HG03439 (cell line): Measurements from ENCODE around the gene PMCH.
"Not testable (repeated sequence)": the region's sequence is repeated elsewhere in the genome, so short reads cannot be mapped to it uniquely, and the experiment has no call there.

Experiments used
- ATAC-seq: cut with Tn5 transposase; IDR thresholded peaks from one replicate; pipeline ENCODE4 v1.9.1; 2021; ENCODE audit warnings: mild to moderate bottlenecking, moderate library complexity; ENCODE audit not compliant: unreplicated experiment

Gene PMCH

GRCh38 chr12:102197789-102198188, at the start of gene PMCH:
PMCH (minus strand) TSS chr12:102197833; CDS start chr12:102197770, 63 bp downstream.
- peak; percentile 84 for ATAC-seq

- ATAC-seq: not testable (repeated sequence)
Measured at GRCh38 chr12:102240859-102241258, 43.2 kb upstream of the PMCH start.

GRCh38 chr12:102234599-102234998, 37.0 kb upstream of the PMCH start:
- ATAC-seq: no peak

GRCh38 chr12:102232446-102232845, 34.8 kb upstream of the PMCH start:
- ATAC-seq: no peak

- no peak for ATAC-seq
Measured at GRCh38 chr12:102232036-102232435, 34.4 kb upstream of the PMCH start.

GRCh38 chr12:102227954-102228353, 30.3 kb upstream of the PMCH start:
- no peak for ATAC-seq

GRCh38 chr12:102220736-102221135, 23.1 kb upstream of the PMCH start:
- ATAC-seq: no peak

GRCh38 chr12:102215992-102216691, 18.5 kb upstream of the PMCH start:
- ATAC-seq: no peak

GRCh38 chr12:102204025-102204424, 6.4 kb upstream of the PMCH start:
- ATAC-seq: no peak

GRCh38 chr12:102202556-102202955, 4.9 kb upstream of the PMCH start:
- no peak for ATAC-seq

GRCh38 chr12:102201436-102202061, 3.9 kb upstream of the PMCH start:
- ATAC-seq: no peak

- ATAC-seq: no peak
Measured at GRCh38 chr12:102195826-102196225, 1.8 kb downstream of the PMCH start.

GRCh38 chr12:102182635-102183034, 15.0 kb downstream of the PMCH start:
- no peak for ATAC-seq

- ATAC-seq: no peak
Measured at GRCh38 chr12:102174761-102175160, 22.9 kb downstream of the PMCH start.

- ATAC-seq: no peak
Measured at GRCh38 chr12:102174117-102174516, 23.5 kb downstream of the PMCH start.

- ATAC-seq: no peak
Measured at GRCh38 chr12:102172436-102172835, 25.2 kb downstream of the PMCH start.

- ATAC-seq: no peak
Measured at GRCh38 chr12:102171951-102172350, 25.7 kb downstream of the PMCH start.

GRCh38 chr12:102169922-102170621, 27.6 kb downstream of the PMCH start:
- ATAC-seq: no peak

- peak; percentile 75 for ATAC-seq
Measured at GRCh38 chr12:102167821-102168604, 29.6 kb downstream of the PMCH start.

- ATAC-seq: no peak
Measured at GRCh38 chr12:102163383-102163782, 34.2 kb downstream of the PMCH start.

GRCh38 chr12:102155206-102155605, 42.4 kb downstream of the PMCH start:
- ATAC-seq: not testable (repeated sequence)
